Thyroid gland (tissue), 4 donors: Measurements from ENCODE around the gene TBX6. TPM values are rescaled to one million over a fixed set of nuclear protein-coding genes. Genes with fewer than 3 reads are reported as not detected.

Source experiments
- DNase-seq, 2 donors: peaks; one replicate each; pipeline ENCODE4 v3.0.0-alpha.2; 2019
- H3K27ac ChIP-seq, 3 donors: fragments of 200-600 bp; sonication (generic); 1 replicate in 2 of 3; 2 replicates in 1 of 3; pipeline ENCODE4 v1.5.1; 2016 to 2019; ENCODE audit warnings: mild to moderate bottlenecking in 1 of 3, moderate library complexity in 1 of 3
- H3K27me3 ChIP-seq: fragments of 200-600 bp; sonication (generic); one replicate; pipeline ENCODE4 v1.5.1; 2019
- H3K36me3 ChIP-seq, 2 donors: fragments of 200-600 bp; sonication (generic); one replicate each; pipeline ENCODE4 v1.5.1; 2016 to 2019
- H3K4me1 ChIP-seq, 2 donors: fragments of 200-600 bp; sonication (generic); one replicate each; pipeline ENCODE4 v1.5.1; 2017 to 2019
- H3K4me3 ChIP-seq, 3 donors: fragments of 200-600 bp; sonication (generic); replicated peaks in 1 of 3; 1 replicate in 2 of 3; 2 replicates in 1 of 3; pipeline ENCODE4 v1.5.1; 2016; ENCODE audit warnings: mild to moderate bottlenecking in 1 of 3
- H3K9me3 ChIP-seq: fragments of 200-600 bp; sonication (generic); one replicate; pipeline ENCODE4 v1.5.1; 2017
- CTCF ChIP-seq, 6 experiments: fragments of 200-600 bp in 3 of 6; fragments of 450-650 bp in 3 of 6; sonication (generic) in 3 of 6; IDR thresholded peaks; one replicate each; pipeline ENCODE4 v1.5.1; 2016 to 2019; ENCODE audit warnings: antibody characterized with exemption in 6 of 6, mild to moderate bottlenecking in 2 of 6, inconsistent platforms in 1 of 6, moderate library complexity in 1 of 6
- POLR2A ChIP-seq, 2 donors: fragments of 450-650 bp; IDR thresholded peaks; one replicate each; pipeline ENCODE4 v1.6.1; 2017; ENCODE audit warnings: antibody characterized with exemption in 2 of 2, mild to moderate bottlenecking in 2 of 2, moderate library complexity in 1 of 2
- WGBS, 2 donors: methylation state at CpG; one replicate each; pipeline ENCODE4 v1.1.5; 2017; 5-methylcytosine and 5-hydroxymethylcytosine counted together
- intact Hi-C: fragments of 100-400 bp; cut with DNase I; formaldehyde crosslinking; loops from one replicate; pipeline ENCODE4 v1.15.1; 2023
- total RNA-seq, 4 donors: library from RNA; depleted of rRNA; stranded (reverse); fragments of >200 nt; gene quantifications; one replicate each; pipeline ENCODE4 v1.2.3, GENCODE V29; 2016

TBX6 gene
- total RNA-seq, 4 donors from 2014 or later, result 1.6 to 3.3 (median 2.4) TPM

- H3K36me3 ChIP-seq, result peaks cover 46 to 51% of the 10 kb centered on the region in 2 donors
- H3K27ac ChIP-seq, result no peak overlapping the region
- intact Hi-C loops, result loop anchor here (10.0 kb wide), 1 partner anchor 341 kb away; no protein-coding TSS in a partner anchor
- H3K9me3 ChIP-seq, result no peaks in the 10 kb centered on the region
- no peak for DNase-seq
- TF ChIP-seq CTCF (IDR thresholded peaks at IDR 0.05) (no peak), POLR2A (IDR thresholded peaks at IDR 0.05) (no peak)
- 90 to 91% methylated on average over 17 of the region's 18 CpGs for WGBS, 2 donors
- H3K4me1 ChIP-seq, result no peaks in the 10 kb centered on the region
- no peak overlapping the region for H3K4me3 ChIP-seq
- no peaks in the 10 kb centered on the region for H3K27me3 ChIP-seq
Measured at GRCh38 chr16:30084096-30084815, 7.5 kb downstream of the TBX6 start.

DNA sequence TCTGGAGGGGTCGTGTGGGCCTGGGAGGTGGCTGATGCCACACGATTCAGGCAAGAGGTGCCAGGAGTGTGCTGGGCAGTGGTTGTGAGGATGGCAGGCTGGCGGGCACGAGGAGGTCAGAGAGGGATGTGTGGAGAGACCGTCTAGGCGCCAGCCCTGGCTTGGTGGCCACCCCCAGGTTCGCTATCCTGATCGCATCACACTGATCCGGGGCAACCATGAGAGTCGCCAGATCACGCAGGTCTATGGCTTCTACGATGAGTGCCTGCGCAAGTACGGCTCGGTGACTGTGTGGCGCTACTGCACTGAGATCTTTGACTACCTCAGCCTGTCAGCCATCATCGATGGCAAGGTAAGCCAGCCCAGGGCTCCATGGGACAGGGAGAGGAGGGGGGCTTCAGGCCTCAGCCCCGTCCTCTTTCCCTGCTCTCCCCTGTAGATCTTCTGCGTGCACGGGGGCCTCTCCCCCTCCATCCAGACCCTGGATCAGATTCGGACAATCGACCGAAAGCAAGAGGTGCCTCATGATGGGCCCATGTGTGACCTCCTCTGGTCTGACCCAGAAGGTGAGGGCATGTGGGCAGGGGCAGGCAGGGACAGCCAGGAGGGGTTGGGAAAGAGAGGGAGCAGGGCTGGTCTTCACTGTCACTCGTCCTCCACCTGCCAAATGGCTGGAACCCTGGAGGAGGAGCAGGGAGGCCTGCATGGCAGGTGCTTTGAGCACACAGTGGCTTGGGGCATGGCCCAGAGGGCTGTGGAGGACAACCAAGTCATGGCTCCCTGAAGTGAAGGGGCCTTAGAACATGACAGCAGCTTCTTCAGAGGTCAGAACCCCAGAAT is 8.3 kb downstream of the TBX6 start:
- DNase-seq, result no peak
- 94 to 95% methylated on average over 20 to 23 of the region's 24 CpGs for WGBS, 2 donors
- Histone ChIP-seq H3K27me3 (no peaks in the 10 kb centered on the region), H3K4me3 (no peak overlapping the region), H3K4me1 (no peaks in the 10 kb centered on the region), H3K27ac (no peak overlapping the region), H3K9me3 (no peaks in the 10 kb centered on the region), H3K36me3 (peaks cover 50 to 54% of the 10 kb centered on the region in 2 donors)
- intact Hi-C loops, result loop anchor here (10.0 kb wide), 1 partner anchor 341 kb away; no protein-coding TSS in a partner anchor
- no peak for TF ChIP-seq CTCF (IDR thresholded peaks at IDR 0.05)
- TF ChIP-seq POLR2A (IDR thresholded peaks at IDR 0.05), result no peak

GRCh38 chr16:30082545-30083090 is 9.1 kb downstream of the TBX6 start:
- no peaks in the 10 kb centered on the region for H3K27me3 ChIP-seq
- no peak for DNase-seq
- no peak overlapping the region for H3K4me3 ChIP-seq
- peaks cover 50 to 55% of the 10 kb centered on the region in 2 donors for H3K36me3 ChIP-seq
- WGBS, 2 donors, result 87 to 89% methylated on average over 20 of the region's 20 CpGs
- intact Hi-C loops, result loop anchor here (10.0 kb wide), 1 partner anchor 342 kb away; no protein-coding TSS in a partner anchor
- no peak for TF ChIP-seq POLR2A (IDR thresholded peaks at IDR 0.05)
- TF ChIP-seq CTCF (IDR thresholded peaks at IDR 0.05), result no peak
- H3K4me1 ChIP-seq, result peaks cover 0 to 2% of the 10 kb centered on the region in 2 donors
- H3K9me3 ChIP-seq, result no peaks in the 10 kb centered on the region
- no peak overlapping the region for H3K27ac ChIP-seq

GRCh38 chr16:30079480-30079879 is 12.2 kb downstream of the TBX6 start:
- peaks cover 39 to 41% of the 10 kb centered on the region in 2 donors for H3K36me3 ChIP-seq
- H3K27me3 ChIP-seq, result no peaks in the 10 kb centered on the region
- peaks cover 12 to 17% of the 10 kb centered on the region in 2 donors for H3K4me1 ChIP-seq
- intact Hi-C loops, result no loop called here
- WGBS, 2 donors, result 91 to 93% methylated on average over 7 of the region's 7 CpGs
- no peak overlapping the region for H3K27ac ChIP-seq
- DNase-seq, result no peak
- H3K4me3 ChIP-seq, result no peak overlapping the region
- no peaks in the 10 kb centered on the region for H3K9me3 ChIP-seq
- TF ChIP-seq POLR2A (IDR thresholded peaks at IDR 0.05) (no peak), CTCF (IDR thresholded peaks at IDR 0.05) (no peak)
